ENCODE data around the gene ROR2.

ROR2 gene

DNA sequence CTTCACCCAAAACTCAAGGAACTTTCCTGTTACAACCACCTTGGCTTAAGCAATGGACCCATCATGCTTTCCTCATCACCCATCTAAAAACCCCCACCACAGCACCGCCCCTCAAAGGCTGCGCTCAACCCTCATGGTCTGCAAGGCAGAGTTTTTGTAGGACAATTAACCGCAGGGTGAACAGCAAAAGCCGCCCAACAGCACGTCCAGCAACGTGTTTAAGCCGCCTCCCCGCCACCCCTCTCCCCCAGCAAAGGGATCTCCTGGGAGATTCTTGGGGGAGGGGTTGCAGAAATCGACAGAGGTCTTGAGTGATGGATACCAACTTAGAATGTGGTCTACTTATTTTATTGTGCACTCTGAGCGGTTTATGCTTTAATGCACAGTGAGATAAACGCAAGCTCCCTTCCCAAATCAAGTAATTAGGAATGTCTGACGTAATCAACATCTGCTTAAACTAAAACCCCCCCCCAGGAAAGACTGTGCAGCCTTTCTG lies 1.9 kb downstream of the ROR2 start:
- DNase-seq, result no peak

DNA sequence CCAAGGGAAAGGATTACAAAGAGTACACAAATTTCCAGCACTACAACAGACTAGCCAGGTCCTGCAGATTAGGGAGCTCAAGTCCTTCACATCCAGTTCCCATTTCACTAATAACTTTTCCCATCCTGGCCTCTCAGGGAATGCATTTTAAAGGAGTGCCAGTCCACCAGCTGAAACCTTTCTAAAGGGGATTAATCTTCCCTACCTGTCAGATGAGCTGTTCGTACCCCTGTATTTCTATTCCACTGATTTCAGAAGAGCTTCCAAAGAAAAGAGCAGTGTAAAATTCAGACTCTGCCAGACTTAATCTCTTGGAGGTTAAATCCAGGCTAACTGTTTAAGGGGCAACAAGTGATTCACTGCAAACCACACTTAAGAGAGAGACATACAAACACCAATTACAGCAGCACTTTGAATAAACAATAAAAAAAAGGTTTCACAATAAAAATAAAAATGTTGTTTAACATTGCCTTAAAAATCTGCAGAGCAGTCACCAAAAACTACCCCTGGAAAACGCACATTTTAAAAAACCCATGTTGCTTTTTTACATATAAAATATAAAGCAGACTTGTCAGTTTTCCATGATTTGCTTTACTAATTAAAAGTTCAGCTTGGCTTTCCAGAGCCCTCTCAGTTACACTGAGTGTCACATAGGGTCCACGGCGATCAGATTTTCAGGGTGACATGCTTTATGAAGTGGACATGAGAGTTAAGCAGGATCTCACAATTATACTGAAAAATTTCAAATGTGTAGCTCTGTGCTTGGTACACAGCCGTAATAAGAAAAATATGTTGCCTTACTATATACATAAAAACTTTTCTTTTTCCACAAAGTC lies 3.2 kb downstream of the ROR2 start:
- DNase-seq, result no peak

DNA sequence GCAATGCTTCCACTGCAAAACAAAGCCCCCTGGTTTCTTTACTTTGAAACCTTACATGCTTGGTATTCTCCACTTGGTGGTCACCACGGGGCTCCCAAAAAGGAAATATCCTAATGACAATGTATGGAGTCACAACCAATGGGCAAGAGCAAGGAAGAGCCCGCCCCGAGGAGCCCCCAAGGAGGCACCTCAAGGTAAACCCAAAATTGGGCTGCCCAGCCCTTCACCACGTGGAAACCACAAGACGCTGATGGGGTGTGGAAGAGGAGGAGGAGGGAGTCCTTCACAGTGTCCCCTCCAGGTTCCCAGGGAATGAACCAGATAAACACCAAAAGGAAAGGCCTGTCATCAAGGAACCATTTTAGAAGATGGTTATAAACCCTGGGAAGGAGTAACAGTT lies 3.8 kb downstream of the ROR2 start:
- DNase-seq, result no peak

DNA sequence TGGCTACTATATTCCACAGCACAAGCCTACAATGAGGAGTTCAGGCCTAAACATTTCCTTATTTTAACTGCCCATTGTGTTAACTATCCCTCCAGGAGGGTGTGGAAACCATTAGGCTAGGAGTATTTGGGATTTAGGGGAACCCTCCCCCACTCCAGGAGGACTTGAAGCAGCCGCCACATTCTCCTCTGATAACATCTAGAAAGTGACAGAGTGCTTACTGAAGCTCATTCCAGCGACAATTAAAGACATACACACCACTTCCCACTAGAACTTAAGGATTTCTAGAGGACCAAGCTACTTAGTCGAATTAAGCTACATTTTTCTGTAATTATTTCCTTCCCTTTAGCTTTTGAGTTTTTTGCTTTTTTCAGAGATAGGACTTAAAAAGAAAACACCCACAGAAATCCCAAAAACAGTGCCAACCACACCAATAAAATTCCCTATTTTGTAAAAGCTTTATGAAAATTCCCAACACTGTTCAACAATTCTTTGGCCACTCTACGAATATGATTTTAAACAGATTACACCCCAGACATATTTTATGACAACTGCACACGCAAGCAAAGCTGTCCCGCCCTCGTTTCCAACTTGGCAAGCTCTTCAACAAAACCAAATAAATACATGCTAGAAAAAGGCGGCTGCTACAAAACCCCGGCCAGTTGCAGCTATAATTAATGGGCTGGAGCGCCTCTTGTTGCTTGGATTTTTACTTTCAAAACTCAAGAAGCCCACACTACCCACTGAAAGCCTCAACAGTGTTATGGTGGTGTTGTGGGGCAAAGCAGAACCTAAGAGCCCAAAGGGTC lies 4.5 kb downstream of the ROR2 start:
- no peak for DNase-seq

DNA sequence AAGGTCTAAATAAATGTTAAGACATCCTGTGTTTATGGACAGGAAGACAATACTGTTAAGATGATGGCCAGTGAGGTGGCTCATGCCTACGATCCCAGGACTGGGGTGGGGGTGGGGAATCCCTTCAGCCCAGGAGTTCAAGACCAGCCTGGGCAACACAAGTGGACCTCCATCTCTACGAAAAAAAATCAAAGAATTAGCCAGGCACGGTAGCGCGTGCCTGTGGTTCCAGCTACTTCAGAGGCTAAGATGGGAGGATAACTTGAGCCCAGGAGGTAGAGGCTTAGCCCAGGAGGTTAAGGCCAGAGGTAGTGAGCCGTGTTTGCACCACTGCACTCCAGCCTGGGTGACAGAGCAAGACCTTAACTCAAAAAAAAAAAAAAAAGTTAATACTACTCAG lies 5.3 kb downstream of the ROR2 start:
- DNase-seq, result no peak

DNA sequence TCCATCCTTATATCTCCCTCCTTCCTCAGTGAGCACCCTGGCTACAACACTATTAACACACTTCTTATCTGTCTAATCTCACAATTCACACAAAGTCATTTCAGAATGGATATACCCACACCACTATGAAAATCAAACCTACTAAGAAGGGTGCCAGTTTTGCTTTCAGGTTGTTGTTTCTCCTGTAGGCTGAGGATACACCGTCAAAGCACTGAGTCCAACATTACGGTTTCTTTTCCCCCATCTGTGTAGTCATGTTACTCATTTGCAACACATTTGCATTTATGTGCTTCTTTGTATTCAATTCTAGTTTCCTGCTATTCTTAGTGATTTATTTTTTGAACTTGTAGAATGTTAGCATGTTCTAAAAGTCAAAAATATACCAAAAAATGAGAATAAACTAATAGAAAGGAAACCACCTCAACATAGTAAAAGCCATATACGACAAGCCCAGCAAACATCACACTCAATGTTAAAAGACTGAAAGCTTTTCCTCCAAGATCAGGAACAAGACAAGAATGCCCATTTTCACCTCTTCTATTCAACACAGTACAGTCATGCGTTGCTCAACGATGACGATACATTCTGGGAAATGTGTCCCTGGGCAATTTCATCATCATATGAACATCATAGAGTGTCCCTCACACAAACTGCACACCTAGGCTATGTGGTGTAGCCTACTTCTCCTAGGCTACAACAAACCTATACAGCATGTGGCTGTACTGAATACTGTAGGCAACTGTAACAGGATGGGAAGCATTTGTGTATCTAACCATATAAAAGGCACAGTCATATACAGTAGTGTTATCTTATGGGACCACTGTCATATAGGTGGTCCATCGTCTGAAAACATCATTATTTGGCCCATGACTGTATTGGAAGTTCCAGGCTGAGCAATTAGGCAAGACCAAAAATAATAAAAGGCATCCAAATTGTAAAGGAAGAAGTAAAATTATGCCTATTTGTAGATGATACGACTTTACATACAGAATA lies 6.3 kb downstream of the ROR2 start:
- no peak for DNase-seq

DNA sequence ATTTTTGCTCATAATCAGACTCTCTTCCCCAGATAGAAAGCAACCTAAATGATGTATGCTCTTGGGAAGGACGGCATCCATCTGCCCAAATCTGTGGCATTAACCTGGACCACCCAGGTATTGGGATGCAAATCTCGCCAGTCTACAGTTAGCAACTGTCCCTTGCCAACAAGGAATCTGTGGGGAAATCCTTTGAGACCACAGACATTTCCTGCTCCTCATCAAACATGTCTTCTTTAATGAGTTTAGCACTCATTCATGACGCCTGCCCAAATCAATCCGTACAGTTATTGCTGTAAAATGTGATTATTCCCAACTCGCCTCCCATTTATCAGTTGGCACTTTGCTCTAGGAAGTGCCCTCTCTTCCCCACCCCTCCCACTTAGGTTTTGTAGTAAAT lies 7.8 kb downstream of the ROR2 start:
- no peak for DNase-seq

DNA sequence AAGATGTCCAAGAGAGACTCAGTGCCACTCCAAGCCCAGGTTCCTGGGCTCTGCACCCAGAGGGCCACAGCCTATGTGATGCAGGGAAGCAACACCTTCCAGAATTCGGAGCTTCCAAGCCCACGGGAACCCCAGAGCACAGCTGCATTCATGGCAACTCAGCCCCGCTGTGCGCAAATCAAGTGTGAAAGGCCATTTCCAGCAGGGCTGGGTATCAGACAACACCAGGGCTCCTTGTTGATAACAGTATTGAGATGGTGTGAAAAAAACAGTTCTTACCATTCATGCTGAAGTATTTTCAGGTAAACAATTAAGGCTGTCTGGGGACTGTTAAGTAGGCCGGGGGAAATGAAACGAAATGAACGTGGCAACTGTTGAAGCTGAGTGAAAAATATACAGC lies 10.1 kb downstream of the ROR2 start:
- no peak for DNase-seq

DNA sequence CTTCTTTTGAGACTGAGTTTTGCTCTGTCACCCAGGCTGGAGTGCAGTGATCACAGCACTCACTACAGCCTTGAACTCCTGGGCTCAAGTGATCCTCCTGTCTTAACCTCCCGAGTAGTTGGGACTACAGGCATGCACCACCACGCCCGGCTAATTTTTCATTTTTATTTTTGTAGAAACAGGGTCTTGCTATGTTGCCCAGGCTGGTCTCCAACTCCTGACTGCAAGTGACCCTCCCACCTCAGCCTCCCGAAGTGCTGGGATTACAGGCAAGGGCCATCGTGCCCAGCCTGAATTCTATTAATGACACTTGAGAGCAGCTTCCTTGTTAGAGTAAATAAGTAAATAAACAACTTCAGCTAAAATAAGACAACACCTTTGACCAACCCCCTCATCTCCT lies 12.3 kb downstream of the ROR2 start:
- DNase-seq, result no peak

DNA sequence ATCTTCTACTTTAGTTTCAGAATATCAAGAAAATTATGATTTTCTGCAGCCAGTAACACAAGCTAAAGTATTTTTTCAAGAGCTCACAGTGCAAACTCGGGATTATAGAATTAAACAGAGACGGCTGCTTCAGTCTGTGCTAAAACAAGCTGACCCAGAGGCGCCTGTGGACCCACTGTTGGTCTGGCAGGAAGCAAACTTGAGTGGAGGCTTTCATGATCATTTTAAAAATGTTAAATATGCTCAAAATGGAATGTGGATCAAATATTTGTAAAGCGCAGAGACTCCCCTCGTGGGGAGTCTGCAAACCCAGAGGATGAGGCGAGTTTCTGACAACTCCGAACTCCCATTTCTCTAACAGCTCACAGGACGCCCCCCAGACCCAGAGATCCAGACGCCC lies 13.0 kb downstream of the ROR2 start:
- DNase-seq, result no peak

DNA sequence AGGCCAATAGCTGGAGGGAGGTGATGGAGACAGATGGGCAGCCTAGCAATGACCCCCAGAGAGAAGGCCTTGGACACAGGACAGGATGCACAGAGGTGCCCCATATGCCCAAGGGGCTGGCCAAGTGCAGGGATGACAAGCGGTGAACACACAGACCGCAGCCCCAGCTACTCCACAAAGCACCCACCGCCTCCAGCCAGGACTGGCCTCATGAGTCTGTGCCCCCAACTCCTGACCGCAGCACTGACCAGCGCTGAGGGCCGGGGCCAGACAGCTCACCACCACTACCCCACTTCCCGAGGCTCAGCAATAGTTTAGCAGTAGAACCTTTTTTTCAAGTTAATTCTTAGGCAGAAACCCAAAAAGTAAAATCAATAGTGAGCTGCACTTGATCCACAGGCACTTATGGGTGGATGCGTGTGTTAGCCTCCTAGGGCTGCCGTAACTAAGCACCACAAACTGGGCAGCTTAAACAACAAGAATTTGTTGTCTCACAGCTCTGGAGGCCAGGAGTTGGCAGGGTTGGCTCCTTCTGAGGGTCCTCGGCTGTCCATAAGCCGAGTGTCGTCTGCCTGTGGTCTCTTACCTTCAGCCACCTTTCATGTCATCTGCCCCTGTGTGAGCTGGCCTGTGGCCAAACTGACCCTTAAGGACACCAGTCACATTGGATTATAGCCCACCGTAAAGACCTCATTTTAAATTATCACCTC lies 14.1 kb downstream of the ROR2 start:
- DNase-seq, result no peak

DNA sequence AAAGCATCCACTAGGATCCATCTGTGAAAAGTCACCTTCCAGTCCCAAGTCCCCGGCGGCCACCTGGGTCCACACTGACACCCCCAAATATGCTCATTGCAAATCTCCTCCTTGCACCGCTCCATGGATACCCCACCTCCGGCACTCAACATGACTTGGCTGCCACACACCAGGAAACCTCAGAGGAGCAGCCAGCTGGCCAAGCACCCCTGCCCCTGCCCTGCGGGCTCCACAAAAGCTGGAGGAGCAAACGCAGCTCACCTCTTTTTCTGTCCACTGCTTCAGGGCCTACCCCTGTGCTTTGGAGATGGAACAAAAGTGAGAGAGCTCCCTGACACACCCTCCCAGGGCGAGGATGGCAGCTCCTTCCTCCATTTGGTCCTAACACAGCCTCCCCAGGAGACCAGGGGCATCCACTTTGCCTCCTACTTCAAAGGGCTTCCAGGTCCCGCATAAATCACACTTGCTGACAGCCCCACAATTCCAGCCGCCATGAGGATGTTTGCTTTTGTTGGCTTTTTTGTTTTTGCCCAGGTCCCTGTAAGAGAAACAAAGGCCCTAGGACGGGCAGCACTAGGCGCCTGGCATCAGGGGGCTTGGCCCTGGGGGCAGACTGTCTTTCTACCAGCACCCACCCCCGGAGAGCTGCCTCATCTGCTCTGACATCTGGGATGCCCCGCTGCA lies 14.8 kb downstream of the ROR2 start:
- no peak for DNase-seq

DNA sequence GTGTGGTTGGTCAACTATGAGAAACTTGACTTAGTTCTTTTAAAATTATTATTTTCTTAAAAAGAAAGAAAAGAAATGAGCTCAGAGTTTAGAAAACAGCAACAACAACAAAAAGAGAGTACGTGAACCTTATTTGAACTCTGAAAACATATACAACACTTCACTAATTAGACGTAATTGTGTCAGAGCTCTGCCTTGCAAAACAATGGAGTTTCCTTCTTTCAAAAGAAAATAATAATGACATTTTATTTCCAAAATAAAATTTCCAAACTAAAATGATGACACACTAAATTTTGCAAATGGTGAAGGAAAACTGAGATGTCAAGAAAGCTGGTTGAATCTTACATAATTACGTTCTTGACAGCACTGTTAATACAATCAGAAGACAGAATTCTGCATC lies 15.4 kb downstream of the ROR2 start:
- peak; percentile 23 to 42 for DNase-seq

DNA sequence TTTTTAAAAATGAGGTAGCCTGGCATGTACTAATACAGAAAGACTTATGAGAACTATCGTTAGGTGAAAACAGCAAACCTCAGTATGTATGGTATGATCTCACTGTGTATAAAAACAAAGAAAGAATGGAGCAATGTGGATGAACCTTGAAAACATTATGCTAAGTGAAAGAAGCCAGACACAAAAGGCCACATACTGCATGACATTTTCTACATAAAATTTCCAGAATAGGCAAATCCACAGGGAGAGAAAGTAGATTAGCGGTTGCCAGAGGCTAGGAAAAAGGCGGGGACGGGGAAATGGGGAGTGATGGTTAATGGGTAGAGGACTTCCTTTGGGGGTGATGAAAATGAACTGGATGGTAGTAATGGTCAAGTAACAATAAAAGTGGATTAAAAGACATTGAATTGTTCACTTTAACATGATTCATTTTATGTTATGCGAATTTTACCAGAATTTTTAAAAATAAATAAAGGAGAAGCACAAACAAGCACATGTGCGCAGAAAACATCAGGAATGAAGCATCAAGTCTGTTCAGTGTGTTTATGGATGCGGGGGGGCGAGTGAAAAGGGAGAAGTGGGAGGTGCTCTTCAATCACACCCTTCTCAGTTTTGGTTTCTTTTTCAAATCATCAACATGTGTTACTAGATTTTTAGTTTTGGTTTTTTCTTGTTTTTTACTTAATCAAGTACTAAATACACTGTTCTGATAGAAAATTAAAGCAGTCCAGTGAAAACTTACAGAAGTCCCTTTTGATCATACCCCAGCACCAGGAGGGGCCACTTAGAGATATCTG lies 16.3 kb downstream of the ROR2 start:
- peak in 1 of 2 donors; percentile 11 for DNase-seq

DNA sequence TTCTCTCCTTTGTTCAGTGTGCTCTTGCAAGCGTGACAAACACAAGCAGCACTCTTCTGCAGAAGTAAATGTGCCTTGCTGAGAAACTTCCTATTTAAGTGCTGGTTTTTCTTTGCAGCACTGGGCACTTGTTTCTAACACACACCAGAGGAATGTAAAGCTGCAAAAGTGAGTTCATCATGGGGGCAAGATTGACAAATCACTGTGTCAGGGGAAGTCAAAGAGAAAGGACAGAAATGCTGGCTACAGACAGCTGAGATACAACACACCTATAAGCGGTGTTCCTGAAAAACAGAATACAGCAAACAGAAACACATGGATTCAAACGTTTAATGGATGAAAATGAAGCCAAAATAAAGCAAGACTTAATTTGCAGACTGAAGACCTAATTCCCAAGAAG lies 19.6 kb downstream of the ROR2 start:
- no peak for DNase-seq

DNA sequence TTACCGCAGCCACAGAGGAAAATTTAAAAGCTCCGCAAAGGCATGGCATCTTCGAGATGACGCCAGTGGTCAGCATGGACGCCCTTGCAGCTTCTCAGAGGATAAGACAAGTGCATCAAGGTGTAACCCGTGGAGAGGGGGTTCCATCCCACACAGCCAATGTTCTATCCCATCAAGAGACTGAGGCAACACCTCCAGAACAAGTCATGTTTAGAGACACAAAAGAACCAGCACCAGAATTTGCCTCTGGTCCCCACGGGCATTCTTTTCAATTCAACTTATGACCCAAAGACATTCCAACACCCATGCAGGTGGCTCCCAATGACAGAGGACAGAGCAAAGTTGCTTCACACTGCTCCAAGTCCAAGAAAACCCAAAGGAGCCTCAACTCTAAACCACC lies 20.7 kb downstream of the ROR2 start:
- no peak for DNase-seq

DNA sequence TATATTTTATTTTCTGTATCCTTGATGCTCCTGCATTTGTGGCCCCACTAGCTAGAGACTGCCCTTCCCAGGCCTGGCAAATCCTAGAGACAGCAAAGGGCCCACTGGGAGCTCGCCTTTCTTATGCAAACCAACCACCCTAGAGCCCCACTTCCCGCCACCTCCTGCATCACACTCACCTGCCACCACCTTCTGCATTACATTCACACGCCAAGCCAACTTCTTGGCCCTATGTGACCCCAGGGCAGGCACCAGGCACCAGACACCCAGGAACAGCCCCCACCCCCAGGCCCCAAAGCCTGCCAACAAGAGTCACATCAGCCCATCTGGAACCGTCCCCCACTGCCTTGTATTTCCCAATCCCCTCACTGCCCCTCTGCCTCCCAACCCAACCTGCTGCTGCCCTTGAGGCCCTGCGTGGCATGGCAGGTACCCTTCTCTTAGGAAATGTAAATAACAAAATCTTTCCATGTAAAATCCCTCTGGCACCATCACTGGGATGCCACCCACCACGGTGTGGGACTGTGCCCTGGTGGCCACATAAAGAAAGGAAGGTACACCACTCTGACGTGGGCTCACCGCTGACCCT lies 22.0 kb downstream of the ROR2 start:
- DNase-seq, result no peak

DNA sequence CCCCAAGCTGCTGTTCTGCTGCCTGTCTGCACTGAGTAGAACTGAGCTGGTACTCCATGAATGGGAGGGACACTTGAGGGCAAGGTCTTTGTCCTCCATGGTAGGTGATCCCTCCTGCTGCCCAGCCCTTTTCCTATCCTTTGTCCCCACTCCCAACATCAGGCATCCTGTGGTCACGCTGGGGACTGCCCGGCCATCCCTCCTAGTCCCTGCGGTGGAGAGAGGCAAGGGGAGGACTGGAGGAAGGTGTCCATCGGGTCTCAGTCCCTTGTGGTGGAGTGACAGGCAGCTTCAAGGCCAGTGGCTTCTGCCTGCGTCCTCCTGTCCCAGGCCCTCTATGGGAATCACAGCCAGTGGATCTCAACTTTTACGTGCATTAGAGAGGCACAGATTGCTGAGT lies 25.9 kb downstream of the ROR2 start:
- no peak for DNase-seq

DNA sequence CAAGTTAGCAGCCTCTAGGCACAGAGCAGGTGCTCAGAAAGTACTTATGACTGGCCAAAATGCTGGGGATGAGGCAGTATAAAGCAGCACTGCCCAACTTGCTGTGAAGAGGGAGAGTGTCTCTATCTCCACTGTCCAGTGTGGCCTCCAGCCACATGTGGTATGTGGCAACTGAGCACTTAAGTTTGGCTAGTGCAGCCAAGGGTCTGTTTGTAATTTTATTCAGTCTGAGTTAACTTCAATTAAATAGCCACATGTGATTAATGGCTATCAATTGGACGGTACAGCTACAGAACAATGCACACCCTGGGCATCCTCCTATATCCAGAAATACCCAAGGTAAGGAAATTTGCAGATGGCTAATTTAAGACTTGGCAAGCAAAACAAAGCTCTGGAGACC lies 26.9 kb downstream of the ROR2 start:
- no peak for DNase-seq

DNA sequence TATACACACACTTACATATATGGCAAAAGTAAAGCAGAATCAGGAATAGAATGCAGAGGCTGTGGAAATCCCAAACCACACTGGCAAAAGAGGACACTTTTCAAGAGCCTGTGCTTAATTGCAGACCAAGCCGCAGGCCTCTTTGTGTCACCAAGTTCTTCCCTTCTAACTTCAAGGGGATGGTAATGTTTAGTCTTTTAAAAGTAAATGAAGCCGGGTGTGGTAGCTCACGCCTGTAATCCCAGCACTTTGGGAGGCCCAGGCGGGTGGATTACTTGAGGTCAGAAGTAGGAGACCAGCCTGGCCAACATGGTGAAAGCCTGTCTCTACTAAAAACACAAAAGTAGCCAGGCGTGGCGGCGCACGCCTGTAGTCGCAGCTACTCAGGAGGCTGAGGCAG lies 28.7 kb downstream of the ROR2 start:
- DNase-seq, result no peak
